ENCODE data around the gene FBXO42. TPM values are rescaled to one million over a fixed set of nuclear protein-coding genes. Genes with fewer than 3 reads are reported as not detected.

FBXO42 gene
- total RNA-seq, 6 experiments from 2014 or later: 7.9 to 14.1 (median 10.2) TPM

- Histone ChIP-seq H3K36me3 (no peaks in the 10 kb centered on the region), H3K4me1 (peaks cover 0 to 7% (median 0%) of the 10 kb centered on the region in 4 donors), H3K27ac (no peak overlapping the region), H3K27me3 (no peaks in the 10 kb centered on the region), H3K4me3 (no peak overlapping the region), H3K9me3 (no peaks in the 10 kb centered on the region)
- 80% methylated on average over 1 of the region's 35 CpGs for WGBS (ENCODE audit: insufficient coverage, low coverage, low lambda C conversion rate, missing lambda C conversion rate)
- DNase-seq: peak in 1 of 3 donors; percentile 43
- TF ChIP-seq CTCF (IDR thresholded peaks at IDR 0.05) (no peak), POLR2A (IDR thresholded peaks at IDR 0.05) (no peak)
- ATAC-seq: no peak
- intact Hi-C loops (cut with DNase I): no loop called here
Observed at GRCh38 chr1:16231331-16232315, 120.7 kb downstream of the FBXO42 start.

GRCh38 chr1:16230744-16231143 is 121.5 kb downstream of the FBXO42 start:
- intact Hi-C loops (cut with DNase I): no loop called here
- H3K27ac ChIP-seq: no peak overlapping the region
- DNase-seq (peak in 1 of 3 donors; percentile 41), ATAC-seq (no peak)
- H3K4me1 ChIP-seq: peaks cover 0 to 7% (median 0%) of the 10 kb centered on the region in 4 donors
- TF ChIP-seq POLR2A (IDR thresholded peaks at IDR 0.05) (no peak), CTCF (IDR thresholded peaks at IDR 0.05) (no peak)
- no peak overlapping the region for H3K4me3 ChIP-seq
- H3K9me3 ChIP-seq: no peaks in the 10 kb centered on the region
- no peaks in the 10 kb centered on the region for H3K27me3 ChIP-seq
- no peaks in the 10 kb centered on the region for H3K36me3 ChIP-seq
- WGBS (ENCODE audit: insufficient coverage, low coverage, low lambda C conversion rate, missing lambda C conversion rate): 87% methylated on average over 8 of the region's 13 CpGs

- peak in 1 of 3 donors; percentile 30 for DNase-seq
Observed at GRCh38 chr1:16229976-16230740, 122.1 kb downstream of the FBXO42 start.

More at GRCh38 chr1:16229976-16230740, 122.1 kb downstream of the FBXO42 start:
- H3K36me3 ChIP-seq: no peaks in the 10 kb centered on the region
- no peak for ATAC-seq
- H3K9me3 ChIP-seq: no peaks in the 10 kb centered on the region
- WGBS (ENCODE audit: insufficient coverage, low coverage, low lambda C conversion rate, missing lambda C conversion rate): no CpG with 5 or more reads among the region's 13 CpGs
- TF ChIP-seq POLR2A (IDR thresholded peaks at IDR 0.05) (no peak), CTCF (IDR thresholded peaks at IDR 0.05) (no peak)
- H3K27me3 ChIP-seq: no peaks in the 10 kb centered on the region
- H3K27ac ChIP-seq: no peak overlapping the region
- H3K4me3 ChIP-seq: no peak overlapping the region
- intact Hi-C loops (cut with DNase I): no loop called here
- peaks cover 0 to 7% (median 0%) of the 10 kb centered on the region in 4 donors for H3K4me1 ChIP-seq

All from right lobe of liver (tissue), 6 donors.